Kidney tubule cell (primary cell): ENCODE results near the gene ITPR1.
"Not testable (repeated sequence)": the region's sequence is repeated elsewhere in the genome, so short reads cannot be mapped to it uniquely, and the experiment has no call there.

Experiments
- DNase-seq: peaks from one replicate; pipeline ENCODE4 v3.0.0-alpha.2; 2018; ENCODE audit warnings: low spot score

The ITPR1 gene

GRCh38 chr3:4571690-4572334 lies 78.7 kb downstream of the ITPR1 start:
- DNase-seq: peak; percentile 17

DNA sequence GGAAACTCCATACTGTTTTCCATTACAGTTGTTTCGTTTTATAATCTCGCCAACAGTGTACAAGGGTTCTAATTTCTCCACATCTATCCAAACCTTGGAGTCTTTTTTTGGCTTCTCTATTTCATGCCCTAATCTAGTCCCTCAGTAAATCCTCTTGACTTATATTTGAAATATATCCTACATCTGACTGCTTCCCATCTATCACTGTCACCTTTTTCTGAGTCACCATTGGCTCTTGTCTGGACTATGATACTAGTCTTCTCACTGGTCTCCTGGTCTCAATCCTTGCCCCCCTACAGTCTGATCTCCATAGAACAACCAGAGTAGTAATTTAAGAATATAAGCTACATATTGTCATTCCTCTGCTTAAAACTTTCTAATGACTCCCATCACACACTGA lies 80.0 kb downstream of the ITPR1 start:
- DNase-seq: no peak

DNA sequence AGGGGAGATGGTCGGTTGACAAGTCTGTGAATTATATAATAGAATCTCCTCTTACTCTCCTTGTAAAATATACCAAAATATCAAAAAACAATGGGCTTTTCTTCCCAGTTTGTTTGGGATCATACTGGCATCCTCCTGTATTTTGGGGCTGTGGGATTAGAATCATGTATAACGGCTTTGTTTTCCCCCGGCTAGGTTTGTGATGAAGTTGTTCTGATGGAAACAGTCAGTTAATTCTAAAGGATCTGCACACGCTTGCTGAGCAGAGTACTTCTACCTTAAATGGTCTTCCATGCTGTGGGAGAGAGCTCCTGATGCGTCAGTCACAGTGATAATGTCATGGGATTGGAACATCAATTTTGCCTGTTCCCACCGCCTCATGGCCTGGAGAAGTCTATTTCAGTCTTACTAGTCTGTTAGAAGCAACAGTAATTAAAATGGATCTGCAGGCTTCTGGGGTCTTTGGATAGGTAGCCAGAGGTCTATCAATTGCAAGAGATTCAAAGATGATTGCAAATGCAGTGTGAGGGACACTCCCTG lies 81.3 kb downstream of the ITPR1 start:
- no peak for DNase-seq

- DNase-seq: no peak
Observed at GRCh38 chr3:4575381-4575780, 82.2 kb downstream of the ITPR1 start.

GRCh38 chr3:4577721-4578120 lies 84.6 kb downstream of the ITPR1 start:
- DNase-seq: no peak

- DNase-seq: no peak
Observed at GRCh38 chr3:4580346-4581123, 87.4 kb downstream of the ITPR1 start.

GRCh38 chr3:4581124-4581424 lies 87.9 kb downstream of the ITPR1 start:
- no peak for DNase-seq

DNA sequence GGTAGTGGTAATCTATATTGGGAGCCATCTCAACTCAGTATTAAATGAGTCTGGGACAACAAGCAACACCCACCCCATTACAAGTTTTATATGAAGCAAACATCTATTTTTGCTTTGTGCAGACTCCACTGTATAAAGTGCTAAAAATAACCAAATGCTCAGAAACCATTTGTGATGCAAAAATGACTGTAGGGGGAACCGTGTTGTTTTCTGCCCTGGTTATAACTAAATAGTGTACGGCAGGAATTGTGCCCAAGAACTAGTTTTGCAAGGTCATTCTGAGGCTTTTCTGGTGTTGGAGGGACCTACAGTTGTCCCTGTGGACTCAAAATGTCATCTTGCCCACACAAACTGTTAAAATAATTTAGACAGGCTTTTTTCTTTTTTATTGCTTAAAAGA lies 88.3 kb downstream of the ITPR1 start:
- DNase-seq: no peak

GRCh38 chr3:4581920-4582611 lies 88.9 kb downstream of the ITPR1 start:
- DNase-seq: no peak

DNA sequence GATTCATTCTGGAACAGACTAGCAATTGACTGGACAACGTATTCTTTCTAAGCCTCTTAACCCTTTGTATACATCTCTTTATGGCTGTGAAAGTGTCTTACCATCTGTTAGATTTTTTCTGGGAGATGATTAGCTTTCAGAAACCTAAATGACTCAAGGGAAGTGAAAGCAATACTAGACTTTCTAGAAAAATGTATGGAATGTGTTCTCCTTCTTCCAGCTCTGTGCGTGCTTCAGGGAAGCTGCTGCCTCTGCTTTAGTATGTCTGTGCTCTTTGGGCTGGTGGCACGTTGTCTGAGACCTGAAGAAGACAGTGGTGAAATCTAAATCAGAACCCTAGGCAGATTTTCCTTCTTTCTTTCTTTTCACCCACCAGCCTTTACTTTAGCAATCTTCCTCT lies 89.5 kb downstream of the ITPR1 start:
- peak; percentile 42 for DNase-seq

DNA sequence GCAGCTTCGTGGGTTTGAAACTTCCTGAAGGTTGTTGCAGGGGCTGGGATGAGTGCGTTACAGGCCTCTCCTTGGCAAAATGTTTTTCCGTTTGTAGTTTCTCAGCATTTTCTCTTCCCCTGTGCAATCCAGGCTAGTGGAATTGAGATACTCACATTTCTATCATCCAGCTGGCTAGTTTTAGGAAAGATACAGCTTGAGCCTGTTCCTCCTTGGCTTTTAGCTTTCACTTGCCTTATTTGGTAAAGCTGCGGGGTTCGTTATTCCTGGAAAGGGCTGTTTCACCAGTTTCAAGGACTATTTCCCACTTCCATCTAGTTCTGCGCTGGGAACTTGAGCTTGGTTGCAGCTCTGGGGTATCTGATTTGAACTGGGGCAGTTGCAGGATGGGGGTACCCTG lies 90.3 kb downstream of the ITPR1 start:
- no peak for DNase-seq

DNA sequence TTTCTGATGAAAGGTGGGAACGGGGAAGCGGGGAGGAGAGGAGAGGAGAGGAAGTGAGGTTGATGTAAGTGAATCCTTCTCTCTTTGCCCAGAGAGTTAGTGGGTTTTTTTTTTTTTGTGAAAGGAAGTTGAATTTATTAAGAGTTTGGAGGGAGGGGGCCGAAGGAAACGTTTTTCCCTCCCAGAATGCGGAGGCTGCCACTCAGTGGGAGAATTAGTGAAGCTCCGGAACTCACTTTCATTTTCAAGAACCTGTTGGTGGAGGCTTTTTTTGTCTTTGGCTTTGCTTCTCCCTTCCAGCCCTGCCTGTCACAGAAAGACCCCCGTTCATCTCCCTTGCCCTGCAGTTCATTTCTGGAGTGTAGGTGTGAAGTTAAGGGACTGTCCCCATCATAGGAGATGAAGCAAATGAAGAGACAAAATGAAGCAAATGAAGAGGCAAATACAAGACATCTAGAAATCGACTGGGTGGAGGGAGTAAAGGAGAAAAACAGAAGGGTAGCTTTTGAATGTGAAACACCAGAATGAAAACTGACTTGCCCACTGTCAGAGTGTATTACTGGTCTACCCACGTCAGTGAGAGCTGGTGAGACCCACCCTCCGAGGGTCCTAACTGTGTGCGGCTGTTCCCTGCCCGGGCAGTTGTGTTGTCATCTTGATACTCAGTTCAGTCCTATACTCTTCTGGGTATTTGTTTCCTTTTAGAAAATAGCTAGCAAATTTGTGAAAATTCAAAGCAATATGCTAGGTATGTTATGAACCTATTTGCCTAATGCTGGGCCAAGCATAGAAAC lies 91.5 kb downstream of the ITPR1 start:
- peak; percentile 24 for DNase-seq

GRCh38 chr3:4586381-4586780 lies 93.2 kb downstream of the ITPR1 start:
- DNase-seq: no peak

DNA sequence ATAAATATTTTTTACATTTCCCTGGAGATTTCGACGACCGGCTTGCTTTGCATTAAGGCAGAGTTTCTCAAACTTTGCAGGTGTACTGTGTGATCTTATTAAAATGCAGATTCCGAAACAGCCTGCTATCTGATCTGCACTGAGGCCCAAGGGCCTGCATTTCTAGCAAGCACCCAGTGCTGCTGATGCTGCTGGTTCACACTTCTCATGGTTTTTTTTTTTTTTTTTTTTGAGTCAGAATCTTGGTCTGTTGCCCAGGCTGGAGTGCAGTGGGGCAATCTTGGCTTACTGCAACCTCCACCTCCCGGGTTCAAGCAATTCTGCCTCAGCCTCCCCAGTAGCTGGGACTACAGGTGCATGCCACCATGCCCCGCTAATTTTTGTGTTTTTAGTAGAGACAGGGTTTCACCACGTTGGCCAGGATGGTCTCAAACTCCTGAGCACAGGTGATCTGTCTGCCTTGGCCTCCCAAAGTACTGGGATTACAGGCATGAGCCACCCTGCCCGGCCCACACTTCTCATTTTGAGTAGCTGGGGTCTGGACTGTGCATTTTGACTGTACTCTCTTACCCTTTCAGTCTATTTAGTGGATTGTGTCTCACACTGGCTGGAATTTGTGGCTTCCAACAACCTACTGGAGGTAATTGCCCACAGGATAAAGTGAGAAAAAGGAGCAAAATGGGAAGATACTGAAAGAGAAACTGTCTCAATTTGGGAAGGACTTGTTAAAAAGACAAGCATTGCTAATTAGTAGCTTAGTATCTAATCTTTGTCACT lies 94.1 kb downstream of the ITPR1 start:
- no peak for DNase-seq

DNA sequence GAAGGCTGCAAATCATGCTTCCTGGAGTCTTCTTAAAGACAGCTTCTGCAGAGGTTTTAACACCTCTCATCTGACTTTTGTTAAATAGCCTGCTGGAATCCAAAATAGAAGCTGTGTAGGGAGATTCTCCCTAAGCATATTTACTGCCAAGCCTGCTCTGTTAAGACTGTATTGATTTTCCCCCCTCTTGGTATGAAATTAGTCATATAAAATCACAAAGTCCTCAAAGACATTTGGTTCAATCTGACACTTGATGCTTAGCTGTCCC lies 94.6 kb downstream of the ITPR1 start:
- no peak for DNase-seq

DNA sequence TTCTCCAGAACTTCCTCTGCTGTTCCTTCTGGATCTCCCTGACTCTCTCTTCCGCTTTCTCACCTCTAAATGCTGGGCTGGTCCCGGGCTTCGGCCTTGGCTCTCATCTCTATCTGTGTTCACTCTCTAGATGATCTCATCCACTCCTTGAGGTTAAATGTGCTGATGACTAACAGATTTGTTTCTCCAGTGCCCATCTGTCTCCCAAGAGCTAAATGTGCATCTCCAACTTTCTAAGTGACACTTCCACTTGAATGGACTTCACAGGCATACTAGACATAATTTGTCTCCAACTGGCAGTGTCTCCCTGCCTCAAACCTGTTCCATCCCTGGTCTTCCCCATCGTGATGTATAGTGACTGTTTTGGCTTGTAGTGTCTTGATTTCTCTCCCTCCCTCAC lies 95.3 kb downstream of the ITPR1 start:
- DNase-seq: peak; percentile 75

- no peak for DNase-seq
Observed at GRCh38 chr3:4589475-4590097, 96.4 kb downstream of the ITPR1 start.

GRCh38 chr3:4590849-4591248 lies 97.7 kb downstream of the ITPR1 start:
- not testable (repeated sequence) for DNase-seq

GRCh38 chr3:4591669-4592068 lies 98.5 kb downstream of the ITPR1 start:
- DNase-seq: no peak

DNA sequence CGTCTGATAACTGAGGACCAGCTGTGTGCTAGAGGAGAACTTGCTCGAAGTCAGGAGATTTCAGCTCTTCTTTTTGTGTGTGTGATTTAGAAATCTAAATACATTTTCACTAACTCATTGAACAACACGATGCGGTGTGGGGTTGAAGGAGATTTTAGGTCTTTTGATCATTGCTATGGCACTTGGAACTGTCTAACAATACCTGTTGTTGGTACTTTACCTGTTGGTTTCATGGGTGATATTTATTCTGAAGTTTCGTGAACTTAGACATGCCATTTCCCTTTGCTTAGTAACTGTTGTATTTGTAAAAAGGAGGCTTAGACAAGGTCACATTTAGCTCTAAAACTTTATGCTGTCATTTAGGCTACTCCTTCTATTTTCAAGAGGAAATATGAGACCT lies 99.9 kb downstream of the ITPR1 start:
- DNase-seq: no peak

DNA sequence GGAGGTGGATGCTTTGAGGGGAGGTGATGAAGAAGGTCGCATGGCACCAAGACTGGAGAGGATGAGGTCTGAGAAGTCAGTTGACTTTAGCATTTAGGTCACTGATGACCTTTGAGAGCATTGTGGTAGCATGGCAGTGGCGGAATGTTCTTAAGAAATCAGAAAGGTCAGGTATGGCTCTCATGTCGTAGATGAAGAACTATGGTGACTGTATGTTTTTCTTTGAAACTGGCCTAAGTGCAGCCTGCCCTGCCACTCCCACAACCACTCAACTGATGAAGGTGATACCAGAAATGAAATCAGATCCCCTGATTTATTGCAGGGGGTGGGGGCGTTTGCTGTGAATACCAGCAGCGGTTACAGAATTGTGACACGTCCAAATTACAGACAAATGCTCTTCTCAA lies 102.6 kb downstream of the ITPR1 start:
- no peak for DNase-seq
